Vagina (tissue), 2 donors: ENCODE measurements around the gene PLAAT4.

Source experiments
- CTCF ChIP-seq, 3 experiments: fragments of 450-650 bp in 2 of 3; fragments of 200-600 bp in 1 of 3; sonication (generic) in 1 of 3; IDR thresholded peaks; one replicate each; pipeline ENCODE4 v1.5.1; 2017 to 2019; ENCODE audit warnings: antibody characterized with exemption in 3 of 3, mild to moderate bottlenecking in 2 of 3, moderate library complexity in 2 of 3
- POLR2A ChIP-seq, 2 donors: fragments of 450-650 bp; IDR thresholded peaks; one replicate each; pipeline ENCODE4 v1.6.1; 2017; ENCODE audit warnings: antibody characterized with exemption in 2 of 2, mild to moderate bottlenecking in 2 of 2, moderate library complexity in 2 of 2
- POLR2AphosphoS5 ChIP-seq, 2 donors: sonication (generic); formaldehyde crosslinking; IDR thresholded peaks; one replicate each; pipeline ENCODE4 v1.9.0; 2017; ENCODE audit warnings: antibody characterized with exemption in 2 of 2, mild to moderate bottlenecking in 2 of 2, low read depth in 1 of 2; ENCODE audit not compliant: insufficient read depth in 1 of 2

- TF ChIP-seq POLR2A (IDR thresholded peaks at IDR 0.05), result no peak
- no peak for TF ChIP-seq POLR2AphosphoS5 (IDR thresholded peaks at IDR 0.05; ENCODE audit: insufficient read depth in 1 of 2, low read depth in 1 of 2)
- TF ChIP-seq CTCF (IDR thresholded peaks at IDR 0.05), result no peak
Observed at GRCh38 chr11:63501236-63501635, 35.4 kb upstream of the PLAAT4 start.
